GM19463 (cell line): Measurements from ENCODE around the gene GLYATL3.
A peak's percentile ranks its signal among the peaks of the same experiment; 100 is the strongest.

Experiments
- ATAC-seq: cut with Tn5 transposase; IDR thresholded peaks from one replicate; pipeline ENCODE4 v1.9.1; 2021; ENCODE audit warnings: mild to moderate bottlenecking, moderate library complexity; ENCODE audit not compliant: unreplicated experiment

Gene GLYATL3

DNA sequence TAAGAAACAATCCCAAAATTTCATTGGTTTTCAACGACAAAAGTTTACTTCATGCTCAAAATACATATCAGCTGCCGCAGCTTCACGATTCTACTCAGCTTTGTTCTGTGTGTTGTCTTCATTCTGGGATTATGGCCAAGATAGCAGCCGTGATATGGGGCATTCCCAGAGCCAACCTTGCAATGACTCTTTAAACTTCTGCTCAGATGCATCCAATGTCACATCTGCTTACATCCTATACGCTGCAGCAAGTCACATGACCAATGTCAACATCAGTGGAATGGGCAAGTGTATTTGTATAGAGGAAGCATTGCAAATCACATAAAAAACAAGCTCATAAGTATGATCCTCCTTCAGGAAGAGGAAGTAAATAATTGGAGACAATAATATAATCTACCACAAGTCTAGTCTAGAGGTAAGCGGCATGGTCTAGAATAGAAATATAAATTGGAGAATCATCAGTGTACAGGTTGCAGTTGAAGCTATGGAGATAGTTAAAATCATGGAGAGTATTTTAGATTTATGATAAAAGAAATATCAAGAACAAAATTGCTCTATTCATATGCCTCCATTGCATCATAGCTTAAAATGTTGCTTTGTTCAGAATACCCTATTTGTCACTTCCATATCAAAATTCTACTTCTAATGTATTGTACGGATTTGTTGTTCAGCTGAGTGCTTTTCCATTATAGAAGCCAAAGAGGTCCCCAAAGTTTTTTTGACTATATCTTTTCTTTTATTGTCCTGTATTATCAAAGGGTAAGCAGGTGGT, 43.5 kb downstream of the GLYATL3 start:
- no peak for ATAC-seq

DNA sequence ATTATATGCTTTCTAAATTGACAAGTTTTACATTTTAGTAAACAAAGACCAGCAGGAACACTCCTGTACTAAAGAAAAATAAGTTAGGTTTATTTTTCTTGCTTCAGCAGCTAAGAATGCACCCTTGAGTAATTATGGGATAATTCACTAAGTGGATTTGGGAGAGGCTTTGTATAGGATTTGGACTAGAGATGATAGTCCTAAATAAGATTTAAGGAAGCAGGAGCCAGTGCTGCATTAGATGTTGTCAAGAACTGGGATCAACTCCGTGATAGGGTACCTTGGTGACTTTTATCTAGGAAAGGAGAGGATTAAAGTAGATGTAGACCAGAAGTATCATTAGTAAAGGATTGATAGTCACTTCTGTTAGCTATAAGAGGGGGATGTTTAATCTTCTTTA, 46.6 kb downstream of the GLYATL3 start:
- ATAC-seq = no peak

DNA sequence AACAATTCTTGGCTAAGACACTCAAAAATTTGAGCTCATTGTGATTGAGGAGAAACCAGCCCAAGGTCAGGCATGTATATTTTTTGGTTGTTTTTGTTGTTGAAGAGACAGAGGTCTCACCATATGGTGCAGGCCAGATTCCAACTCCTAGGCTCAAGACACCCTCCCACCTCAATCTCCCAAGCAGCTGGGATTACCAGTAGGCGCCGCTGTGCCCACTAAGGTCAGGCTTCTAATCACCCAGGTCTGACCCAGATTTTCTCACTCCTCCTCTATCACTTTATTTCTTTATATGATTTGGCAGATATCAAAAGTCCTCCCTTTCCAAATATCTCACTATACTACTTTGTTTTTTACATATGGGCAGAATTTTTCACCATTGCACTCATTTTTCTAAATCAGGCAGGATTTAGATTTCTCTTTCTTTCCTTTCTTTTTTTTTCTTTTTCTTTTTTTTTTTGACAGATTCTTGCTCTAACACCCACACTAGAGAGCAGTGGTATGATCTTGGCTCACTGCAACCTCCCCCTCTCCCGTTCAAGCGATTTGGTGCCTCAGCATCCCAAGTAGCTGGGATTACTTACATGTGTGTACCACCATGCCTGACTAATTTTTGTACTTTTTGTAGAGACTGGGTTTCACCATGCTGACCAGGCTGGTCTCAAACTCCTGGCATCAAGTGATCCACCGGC, 49.0 kb downstream of the GLYATL3 start:
- no peak for ATAC-seq

DNA sequence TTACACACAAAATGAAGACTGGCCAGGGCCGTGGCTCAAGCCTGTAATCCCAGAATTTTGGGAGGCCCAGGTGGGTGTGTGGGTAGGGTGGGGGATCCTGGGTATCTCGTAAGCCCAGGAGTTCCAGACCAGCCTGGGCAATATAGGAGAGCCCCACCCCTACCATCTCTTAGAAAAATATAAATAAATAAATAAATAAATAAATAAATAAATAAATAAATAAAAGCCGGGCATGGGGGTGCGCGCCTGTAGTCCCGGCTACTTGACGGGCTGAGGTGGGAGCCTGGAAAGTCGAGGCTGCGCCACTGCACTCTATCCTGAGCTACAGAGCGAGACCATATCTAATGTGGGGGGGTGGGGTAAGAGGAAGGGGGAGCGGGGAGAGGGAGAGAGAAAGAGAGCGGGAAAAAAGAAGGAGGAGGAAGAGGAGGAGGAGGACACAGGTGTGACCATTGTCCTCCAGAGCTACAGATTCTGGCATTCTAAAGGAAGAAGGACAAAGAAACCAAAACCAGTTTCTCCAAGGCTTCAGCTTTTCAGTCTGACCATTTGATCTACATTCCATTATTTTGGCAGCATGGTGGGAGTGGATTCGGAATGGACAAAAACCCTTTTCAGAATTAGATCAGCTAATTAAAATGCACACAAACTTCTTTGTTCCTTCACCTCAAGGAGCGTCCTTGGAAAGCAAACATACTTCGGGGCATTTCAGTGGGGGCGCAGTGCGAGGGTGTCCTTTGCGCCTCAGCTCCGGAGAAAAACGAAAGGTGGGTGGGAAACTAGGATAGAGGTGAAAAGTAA, 50.2 kb downstream of the GLYATL3 start:
- no peak for ATAC-seq

DNA sequence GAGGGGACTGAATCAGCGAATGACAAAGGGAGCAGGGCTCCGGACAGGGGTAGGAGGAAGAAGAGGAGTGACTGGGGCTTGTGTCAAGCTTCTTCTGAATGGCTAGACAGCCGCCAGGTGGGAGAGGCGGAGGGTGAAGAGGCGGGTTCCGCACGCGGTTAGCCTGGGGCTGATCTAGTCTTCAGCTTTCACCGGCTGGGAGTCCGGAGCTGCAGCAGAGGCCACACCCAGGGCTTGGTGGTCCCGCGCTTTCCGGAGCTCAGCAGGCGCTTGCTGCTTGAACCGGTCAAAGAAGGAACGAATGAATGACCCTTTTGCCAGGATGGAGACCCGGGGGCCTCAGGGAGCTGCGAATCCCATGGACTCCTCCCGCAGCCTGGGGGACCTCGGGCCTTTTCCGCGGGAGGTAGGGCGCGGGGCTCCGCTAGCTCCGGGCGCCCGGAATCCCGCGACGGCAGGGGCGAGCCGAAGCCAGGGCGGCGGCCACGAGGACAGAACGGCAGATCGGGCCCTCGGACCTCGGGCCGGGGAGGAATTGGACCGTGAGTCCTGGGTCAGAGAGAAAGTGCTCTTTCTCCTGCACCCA, 50.9 kb downstream of the GLYATL3 start, which contains the start of gene C6orf141:
TSS of gene C6orf141 (plus strand) at position 177 of the 586 bp plus-strand sequence. CDS start at position 302, 125 bp downstream.
- peak; percentile 75 for ATAC-seq

DNA sequence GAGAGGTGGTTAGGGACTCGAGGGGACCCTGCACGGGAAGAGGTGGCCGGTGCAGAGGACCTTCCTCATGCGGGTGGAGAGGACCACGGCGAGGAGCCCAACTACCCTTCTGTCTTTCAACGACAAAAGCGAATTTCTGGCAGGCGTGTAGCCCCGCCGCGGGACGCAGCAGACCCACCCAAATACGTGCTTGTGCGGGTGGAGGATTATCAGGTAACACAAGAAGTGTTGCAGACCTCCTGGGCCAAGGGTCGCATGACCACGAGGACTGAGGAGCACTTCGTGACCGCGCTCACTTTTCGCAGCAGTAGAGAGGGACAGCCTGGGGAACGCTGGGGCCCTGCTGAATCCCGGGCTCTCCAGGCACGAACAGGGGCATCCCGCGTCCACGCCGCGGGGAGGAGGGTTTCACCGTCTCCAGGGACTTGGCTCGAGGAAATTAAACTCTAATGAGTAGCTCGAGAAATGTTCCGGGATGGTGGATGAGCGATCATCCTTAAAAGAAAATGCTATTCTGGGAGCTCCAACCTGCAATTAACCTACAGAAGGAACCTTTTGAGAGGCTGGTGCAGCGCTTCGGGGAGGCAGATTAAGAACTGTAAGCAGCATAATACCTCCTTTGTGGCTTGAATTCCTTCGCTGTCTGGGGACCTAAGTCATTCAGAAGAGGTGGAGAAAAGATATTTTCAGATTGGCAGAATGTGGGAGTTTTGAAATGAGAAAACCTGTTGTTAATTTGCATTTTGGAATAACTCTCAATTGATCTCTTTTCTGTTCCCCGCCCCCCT, 51.5 kb downstream of the GLYATL3 start:
- ATAC-seq = peak; percentile 39

DNA sequence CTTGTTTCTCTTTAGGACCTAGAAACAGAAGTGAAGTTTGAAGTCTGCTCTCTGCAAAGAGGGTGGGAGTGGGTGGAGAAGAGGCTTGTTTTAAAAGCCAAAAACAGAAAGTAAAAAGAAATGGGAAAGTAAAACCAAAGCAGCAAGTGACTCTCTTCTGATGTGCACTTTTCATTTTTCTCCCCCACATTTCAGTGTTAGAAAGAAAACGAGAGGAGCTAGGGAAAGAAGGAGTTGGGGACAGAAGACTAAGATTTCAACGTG, 52.1 kb downstream of the GLYATL3 start:
- ATAC-seq = peak; percentile 46

DNA sequence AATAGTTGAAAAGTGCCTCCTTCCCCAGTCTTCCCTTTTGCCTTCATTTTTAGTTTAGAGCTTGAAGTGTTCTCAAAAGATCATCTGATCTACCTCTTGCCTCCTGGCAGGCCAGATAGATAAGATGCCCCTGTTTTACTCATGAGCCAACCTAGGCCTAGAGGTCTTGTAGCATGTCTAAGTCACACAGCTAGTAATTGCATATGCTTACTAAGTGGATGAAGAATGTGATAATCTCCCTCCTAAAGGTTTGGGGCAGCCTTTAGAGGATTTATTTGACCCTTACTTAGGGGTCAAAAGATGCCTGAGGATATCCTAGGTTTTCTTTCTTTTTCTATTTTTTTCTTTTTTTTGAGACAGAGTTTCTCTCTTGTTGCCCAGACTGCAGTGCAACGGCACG, 52.9 kb downstream of the GLYATL3 start:
- no peak for ATAC-seq

DNA sequence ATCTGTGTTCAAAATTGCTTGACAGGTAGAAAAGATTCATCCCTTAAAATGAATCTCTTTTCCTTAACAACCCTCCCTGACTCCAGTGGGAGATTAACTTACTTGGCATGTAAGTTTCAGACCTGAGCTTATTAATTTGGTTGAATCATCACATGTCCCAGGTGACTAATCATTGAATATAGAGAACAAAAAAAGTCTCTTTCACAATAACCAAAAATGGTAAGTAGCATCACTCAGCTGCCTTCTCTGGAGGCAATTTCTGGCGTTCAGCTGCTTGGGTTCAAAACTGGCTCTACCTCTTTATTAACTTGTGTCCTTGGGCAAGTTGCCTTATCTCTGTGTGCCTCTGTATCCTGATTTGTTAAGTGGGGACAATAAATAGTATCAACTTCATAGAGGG, 53.7 kb downstream of the GLYATL3 start:
- ATAC-seq = no peak

DNA sequence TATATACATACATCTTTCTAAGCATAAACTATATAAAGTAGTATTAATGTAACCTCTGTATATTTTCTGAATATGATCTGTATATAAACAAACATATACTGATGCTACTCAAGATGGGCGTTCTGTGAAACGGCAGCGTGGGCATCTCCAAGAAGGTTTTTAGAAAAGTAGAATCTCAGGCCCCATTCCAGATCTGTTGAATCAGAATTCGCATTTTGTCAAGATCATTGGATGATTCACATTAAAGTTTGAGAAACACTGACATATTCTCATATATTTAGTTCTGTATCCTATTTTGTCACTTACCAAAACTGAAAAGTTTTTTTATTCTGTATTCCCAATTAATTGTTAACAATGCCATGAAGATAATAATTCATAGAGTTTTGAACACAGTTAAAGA, 56.2 kb downstream of the GLYATL3 start:
- ATAC-seq = no peak

DNA sequence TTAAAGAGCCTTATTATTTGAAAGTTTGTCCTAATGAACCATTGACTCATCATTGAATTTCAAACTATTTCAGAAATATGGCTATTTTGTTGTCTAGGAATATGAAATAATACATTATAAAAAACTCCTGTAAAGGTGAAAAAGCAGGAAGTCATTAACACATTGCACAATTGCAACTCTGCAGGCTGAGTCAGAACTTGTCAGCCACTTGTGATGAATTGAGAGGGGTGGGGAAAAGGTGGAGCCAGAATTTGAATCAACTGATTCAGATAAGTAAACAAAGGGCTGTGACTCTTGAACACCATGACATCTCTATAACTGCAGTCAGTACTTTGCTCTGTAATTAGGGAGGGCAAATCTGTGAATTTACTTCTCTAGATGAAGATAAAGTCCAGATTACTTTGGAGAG, 56.7 kb downstream of the GLYATL3 start:
- no peak for ATAC-seq

DNA sequence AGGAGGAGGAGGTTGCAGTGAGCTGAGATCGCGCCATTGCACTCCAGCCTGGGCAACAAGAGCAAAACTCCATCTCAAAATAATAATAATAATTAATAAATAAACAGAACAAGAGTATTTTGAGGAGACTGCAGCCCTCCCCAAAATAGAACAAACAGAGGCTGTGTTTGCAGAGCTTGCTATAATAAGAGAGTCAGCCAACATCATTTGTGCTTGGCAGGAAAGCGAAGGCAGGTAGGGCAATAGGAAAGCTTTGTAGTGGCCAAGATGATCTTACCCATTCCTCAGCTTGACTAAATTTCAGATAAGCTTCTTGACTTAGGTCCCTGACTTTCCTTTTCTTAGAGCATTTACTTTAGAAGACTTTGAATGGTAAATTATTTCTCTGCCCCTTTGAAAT, 57.5 kb downstream of the GLYATL3 start:
- no peak for ATAC-seq

DNA sequence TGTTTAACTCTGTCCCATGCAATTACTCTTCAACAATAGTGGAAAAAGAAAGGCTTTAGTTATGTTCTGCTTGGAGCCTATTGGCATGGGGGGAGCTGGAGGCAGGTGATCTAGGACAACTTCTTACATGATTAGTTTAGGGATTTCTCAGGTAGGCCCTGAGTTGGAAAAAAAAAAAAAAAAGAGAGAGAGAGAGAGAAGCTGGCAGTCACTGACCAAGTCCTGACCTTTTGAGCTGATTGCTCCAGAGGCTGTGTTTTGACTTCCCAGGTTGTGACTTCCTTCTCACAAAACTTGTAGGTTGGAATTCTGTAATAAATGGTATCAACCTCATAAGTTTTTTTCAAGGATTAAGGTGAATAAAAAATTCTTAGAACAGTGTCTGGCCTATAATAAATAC, 58.5 kb downstream of the GLYATL3 start:
- no peak for ATAC-seq

DNA sequence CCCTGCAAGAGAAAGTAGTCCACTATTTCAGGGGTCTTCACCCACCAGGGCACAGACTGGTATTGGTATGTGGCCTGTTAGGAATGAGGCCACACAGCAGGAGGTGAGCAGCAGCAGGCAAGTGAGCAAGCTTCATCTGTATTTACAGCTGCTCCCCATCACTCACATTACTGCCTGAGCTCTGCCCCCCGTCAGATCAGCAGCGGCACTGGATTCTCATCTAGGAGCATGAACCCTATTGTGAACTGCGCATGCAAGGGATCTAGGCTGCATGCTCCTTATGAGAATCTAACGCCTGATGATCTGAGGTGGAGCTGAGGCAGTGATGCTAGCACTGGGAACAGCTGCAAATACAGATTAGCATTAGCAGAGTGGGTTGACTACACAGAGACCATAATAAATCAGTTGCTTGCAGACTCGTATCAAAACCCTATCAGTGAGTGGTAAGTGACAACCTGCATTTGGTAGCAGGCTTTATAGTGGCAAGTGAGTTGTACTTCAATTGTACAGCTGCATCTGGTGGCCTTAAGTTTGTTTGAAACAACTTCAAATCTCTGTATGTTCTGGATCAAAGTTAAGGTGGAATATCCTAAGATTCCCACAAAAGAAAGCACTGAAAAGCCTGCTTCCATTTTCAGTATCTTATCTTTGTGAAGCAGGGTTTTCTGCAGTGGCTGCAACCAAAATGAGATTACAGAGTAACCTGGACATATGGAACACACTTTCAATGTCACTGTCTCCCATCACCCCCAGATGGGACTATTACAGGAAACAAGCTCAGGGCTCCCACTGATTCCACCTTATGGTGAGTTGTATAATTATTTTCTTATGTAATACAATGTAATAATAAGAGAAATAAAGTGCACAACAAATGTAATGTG, 63.5 kb downstream of the GLYATL3 start:
- no peak for ATAC-seq

DNA sequence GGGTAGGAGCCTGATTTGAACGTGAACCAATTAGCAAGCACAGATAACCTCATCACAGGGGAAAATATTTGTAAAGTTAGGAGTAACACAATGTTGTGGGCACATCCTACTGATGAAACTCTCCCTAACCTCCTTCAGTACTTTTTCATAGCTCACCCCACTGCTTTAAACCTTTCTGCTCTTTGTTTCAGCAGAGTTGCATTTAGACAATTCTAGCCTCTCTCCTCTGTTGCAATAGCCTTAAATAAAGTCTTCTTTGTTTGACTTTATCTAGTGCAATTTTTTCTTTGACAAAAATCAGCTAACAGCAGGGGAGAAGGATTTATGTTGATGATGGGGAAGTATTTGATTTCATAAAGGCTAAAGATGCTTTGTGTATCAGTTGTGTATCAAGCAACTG, 64.8 kb downstream of the GLYATL3 start:
- no peak for ATAC-seq

DNA sequence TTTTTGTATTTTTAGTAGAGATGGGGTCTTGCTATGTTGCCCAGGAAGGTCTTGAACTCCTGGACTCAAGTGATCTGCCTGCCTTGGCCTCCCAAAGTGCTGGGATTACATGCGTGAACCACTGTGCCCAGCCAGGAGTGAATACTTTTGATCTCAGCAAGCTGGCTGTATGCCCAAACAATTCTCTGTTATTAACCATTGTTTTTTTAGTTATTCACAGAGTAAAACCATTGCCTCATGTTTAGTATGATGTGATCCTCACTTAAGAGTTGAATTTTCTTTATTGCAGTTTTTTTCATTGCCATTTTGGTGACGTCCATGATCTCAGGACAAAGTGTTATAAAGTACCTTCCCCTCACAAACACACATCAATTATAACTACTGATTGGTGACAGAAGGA, 65.5 kb downstream of the GLYATL3 start:
- no peak for ATAC-seq

DNA sequence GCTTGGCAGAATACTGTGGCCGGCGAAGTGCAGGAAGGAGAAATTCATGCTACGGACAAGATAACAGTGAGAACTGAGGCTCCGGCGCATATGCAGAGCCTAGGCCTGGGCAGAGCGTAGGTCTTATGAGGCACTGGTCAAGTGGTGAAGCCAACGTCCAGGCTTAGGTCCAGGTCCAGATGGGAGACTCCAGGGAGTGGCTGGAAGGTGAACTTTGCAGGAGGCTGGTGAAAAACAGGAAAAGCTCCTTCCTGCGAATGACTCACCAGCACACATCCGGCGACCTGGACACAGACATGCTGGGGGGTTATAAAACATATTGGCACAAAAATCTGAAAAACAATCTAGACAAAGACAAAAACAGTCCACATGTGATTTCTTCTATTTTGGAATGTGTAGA, 66.1 kb downstream of the GLYATL3 start:
- no peak for ATAC-seq

DNA sequence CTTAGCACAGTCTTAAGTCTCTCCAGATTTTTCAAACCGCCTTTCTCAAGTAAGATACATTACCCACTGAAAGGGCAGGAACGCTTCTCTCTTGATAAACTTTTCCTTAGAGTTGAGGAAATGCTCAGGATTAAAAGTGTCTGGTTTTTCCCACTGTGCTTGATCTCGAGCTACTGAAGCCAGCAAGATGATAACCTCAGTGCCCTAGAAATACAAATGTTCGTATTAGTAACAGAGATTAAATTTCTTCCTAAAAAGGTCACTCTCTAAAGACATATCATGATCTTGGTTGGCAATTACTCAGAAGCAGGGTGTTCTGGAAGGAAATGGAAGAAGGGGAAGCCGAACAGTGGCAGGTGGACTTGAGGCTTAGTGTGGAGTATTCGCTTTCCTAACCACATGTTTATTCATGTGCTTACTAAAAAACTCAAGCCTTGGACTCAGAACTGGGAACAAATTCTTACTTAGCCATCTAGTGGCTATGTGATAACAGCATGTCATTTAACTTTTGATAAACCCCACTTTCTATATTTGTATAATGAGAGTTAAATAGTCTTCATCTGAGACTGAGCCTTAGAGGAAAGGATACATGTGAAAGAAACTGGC, 70.9 kb downstream of the GLYATL3 start:
- ATAC-seq = no peak

DNA sequence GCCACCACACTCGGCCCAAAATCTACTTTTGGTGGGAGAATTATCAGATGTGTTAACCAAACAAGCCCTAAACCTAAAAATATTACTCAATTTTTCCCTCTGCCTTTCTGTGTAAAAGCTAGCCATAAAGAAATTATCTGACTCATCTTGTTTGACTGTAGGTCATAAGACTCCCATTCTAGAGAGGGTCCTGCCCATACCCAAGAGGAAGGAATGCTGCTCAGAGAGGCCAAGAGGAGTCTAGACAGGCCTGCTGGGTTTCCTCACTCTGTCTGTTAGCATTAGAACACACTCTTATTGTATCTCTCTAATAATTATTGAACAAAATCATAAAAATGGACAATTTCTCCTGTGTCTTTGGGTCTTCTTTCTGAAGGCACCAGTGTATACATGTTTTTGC, 76.9 kb downstream of the GLYATL3 start:
- ATAC-seq = no peak
